Esophagus muscularis mucosa (tissue), 3 donors: ENCODE results near the gene CRY1.

Experiments
- CTCF ChIP-seq, 3 experiments: fragments of 200-600 bp in 2 of 3; fragments of 450-650 bp in 1 of 3; sonication (generic) in 2 of 3; IDR thresholded peaks; one replicate each; pipeline ENCODE4 v1.5.1; 2017 to 2019; ENCODE audit warnings: antibody characterized with exemption in 3 of 3, mild to moderate bottlenecking in 2 of 3, moderate library complexity in 1 of 3
- POLR2A ChIP-seq: fragments of 450-650 bp; IDR thresholded peaks from one replicate; pipeline ENCODE4 v1.6.1; 2017; ENCODE audit warnings: antibody characterized with exemption, moderate library complexity, mild to moderate bottlenecking, low read depth
- POLR2AphosphoS5 ChIP-seq, 2 donors: sonication (generic); formaldehyde crosslinking; IDR thresholded peaks; one replicate each; pipeline ENCODE4 v1.6.1; 2017; ENCODE audit warnings: antibody characterized with exemption in 2 of 2

DNA sequence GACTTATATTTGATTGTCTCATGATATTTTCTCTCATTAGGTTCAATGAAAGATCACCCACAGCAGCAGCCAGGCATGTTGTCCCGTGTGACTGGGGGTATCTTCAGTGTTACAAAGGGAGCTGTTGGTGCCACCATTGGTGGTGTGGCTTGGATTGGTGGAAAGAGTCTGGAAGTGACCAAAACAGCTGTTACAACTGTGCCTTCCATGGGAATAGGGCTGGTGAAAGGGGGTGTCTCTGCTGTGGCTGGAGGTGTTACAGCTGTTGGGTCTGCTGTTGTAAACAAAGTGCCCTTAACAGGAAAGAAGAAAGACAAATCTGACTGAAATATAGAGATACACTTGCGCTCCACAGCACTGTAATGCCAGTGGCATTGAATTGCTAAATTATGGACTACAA, 122.3 kb downstream of the CRY1 start:
- TF ChIP-seq POLR2A (no peak), CTCF (IDR thresholded peaks at IDR 0.05) (no peak), POLR2AphosphoS5 (IDR thresholded peaks at IDR 0.05) (no peak)
